Stimulated activated CD8-positive, alpha-beta memory T cell treated with anti-CD3 and anti-CD28 coated beads, Interleukin-12 subunit alpha, Interleukin-12 subunit beta, amount 100 ng/mL, for 1 hour (primary cell): ENCODE measurements around the gene RBMS1.
"Not testable (repeated sequence)": the region's sequence is repeated elsewhere in the genome, so short reads cannot be mapped to it uniquely, and the experiment has no call there.

Experiments
- DNase-seq: peaks from one replicate; pipeline ENCODE4 v3.0.0-alpha.2; 2020; ENCODE audit warnings: low read depth

Gene RBMS1

DNA sequence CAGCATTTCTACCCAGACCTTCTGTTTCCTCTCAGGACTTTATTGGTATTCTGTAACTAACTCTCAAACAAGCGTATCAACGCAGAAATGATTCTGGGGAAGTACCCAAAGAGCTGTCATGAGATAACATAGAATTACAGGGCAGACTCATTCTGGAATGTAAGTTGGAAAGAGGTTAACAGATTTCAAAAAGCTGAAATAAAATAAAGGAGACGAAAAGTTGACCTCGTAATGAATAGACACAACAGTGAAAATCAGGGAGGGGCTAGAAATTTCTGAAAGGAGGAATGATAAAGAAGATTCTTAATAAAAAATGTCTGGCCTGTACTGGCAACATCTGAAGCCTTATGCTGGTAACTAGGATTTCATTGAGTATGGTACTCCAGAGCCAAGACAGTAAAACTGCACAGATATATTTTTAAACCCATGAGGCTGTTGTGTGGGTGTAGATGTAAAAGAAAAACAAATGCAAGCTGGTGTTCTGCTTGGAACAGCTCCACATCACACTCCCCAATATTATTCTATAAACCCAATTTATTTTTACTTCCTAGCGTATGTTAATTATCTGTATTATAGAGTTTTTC, 23.9 kb downstream of the RBMS1 start:
- no peak for DNase-seq

DNA sequence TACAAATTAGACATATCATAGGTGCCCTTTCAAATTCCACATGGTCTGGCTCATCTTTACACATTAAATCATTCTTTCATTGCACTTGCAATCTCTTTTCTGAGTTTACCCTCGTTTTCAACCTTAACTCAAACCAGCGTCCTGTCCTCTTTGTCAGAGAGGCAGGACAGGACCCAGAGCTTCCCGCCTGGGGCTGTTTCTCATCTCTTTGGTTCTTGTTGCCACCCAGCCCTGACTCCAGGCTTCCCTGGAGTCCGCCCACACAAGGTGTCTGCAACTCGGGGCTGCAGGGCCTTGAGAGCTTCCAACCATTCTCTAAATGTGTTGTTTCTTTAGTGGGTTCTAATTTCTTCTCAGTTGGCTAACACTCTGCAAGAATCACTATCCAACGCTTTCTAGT, 24.4 kb downstream of the RBMS1 start:
- DNase-seq, result no peak

DNA sequence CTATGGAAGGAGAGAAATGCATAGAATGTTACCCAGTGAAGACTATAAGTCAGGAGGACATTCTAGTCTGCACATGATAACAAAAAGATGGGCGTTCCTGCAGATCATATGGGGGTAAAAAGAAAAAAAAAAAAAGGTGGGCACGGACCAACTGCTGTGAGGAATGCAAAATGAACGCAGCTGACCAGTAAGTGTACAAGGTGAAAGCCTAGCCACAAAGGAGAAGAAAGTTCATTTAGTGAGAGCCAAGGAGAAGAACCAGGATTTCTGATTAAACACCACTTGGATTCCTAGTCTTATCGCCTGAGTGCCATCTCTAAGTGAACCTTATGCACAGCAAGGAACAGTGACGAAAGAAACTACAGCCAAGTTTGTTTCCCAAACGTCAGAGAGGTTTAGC, 26.5 kb downstream of the RBMS1 start:
- DNase-seq, result no peak

DNA sequence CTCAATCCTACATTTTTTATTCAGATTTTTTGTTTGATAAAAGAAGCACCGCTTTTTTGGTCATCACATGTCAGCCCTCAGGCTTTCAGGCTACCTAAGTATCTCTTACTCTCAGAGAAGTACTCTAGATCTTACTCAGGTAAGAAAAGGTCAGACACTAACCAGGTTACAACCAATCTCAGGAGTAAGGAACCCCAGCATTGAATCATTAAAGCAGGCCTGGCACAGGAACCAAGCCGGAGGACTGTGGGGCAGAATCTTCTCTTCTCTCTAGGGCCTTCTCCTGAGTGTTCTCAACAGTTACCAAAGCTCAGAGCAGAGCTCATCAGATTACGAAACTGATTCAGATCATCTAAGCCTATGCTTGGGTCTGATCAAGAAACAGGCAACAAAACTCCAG, 28.2 kb downstream of the RBMS1 start:
- no peak for DNase-seq

DNA sequence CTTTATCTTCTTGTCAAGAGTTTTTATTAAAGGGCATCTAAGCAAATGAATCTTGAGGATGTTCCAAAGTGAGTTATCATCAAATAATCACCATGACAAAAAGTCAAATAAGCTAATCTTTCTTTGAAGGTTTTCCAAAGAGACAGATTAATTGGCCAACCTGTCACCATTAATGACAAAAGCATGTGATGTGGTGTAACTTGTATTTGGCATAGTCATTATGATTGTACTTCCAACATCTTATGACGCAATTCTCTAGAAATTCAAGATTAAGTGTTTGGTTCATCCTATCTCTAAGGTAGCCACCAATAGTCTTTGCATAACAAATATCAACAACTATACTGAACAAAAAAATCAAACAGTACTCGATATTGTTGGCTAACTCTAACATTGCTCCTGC, 28.6 kb downstream of the RBMS1 start:
- DNase-seq, result no peak

DNA sequence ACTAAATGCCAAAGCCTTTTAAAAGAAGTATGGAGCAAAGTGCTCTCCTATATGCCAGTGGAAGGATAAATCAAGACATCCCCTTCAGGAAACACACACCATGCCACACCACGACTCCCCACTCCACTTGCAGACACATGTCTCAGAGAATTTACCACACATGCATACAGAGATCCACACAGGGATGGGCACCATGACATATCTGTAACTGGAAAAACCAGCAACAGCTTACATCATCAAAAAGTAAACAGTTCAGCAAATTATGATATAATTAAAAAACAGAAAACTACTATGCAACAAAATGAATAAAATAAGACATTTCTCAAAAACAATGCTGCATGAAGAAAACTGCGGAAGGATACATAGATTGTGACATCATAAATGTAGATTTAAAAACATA, 29.6 kb downstream of the RBMS1 start:
- DNase-seq, result no peak

DNA sequence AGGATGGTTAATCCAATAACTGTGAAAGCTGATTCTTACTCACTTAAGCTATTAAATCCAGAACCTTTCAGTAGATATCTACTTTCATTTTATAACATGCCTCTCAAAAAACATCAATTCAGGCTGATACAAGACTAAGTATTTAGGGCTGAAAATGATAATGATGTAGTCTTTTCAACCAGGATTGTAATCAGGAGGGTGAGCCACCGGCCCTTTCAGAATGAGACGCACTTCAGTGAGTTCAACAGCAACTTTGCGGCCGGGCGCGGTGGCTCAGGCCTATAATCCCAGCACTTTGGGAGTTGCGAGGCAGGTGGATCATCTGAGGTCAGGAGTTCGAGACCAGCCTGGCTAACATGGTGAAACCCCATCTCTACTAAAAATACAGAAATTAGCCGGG, 30.4 kb downstream of the RBMS1 start:
- no peak for DNase-seq

DNA sequence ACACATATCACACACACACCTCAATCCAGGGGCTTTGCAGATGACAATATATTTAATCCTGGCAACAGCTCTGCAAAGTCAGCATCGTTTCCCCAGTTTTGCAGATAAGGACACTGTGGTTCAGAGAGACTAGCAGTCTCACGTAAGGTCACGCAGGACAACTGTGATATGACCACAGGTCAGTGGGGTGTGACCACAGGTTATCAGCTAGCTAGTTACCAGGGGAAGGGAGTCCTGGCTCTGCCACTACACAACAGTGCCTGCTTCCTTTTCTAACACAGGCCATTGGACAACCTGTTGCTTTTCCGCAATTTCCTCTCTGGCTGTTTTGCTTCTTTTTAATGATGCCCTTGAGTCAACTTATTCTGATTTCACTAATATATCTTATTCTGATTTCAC, 33.3 kb downstream of the RBMS1 start:
- no peak for DNase-seq

DNA sequence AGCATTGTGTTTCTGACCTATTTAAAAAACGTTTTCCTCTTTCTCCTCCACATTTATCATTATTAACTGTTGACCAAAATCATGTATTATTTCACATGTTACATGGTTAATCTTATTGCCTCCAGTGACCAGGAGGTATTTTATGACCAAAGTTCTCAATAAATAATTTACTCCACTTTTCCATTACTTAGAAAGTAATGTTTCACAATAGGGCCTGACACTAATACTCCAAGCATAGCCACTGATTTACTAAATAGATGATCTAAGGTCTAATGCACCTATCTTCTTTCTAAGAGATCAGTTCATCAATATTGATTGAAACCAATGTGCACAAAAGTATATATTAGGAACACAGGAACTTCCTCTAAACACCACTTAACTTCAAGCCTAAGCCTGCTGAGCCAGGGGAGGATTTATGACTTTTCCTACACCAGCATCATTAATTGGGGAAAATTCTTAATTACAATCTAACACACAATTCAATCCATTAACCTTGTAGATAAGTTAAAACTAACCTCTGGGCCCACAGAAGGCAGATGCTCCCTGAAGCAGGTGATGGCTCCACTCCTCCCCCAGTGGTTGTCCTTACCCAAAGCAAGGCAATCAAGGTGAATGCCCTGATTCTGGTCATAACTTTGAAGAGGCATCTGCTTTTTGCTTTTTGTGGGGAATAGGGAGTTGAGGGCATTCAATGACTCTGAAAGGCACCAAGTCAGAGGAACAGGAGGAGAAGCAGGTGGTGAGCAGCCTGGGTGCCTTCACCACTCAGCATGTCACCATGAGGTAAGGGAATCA, 33.9 kb downstream of the RBMS1 start:
- DNase-seq, result no peak

DNA sequence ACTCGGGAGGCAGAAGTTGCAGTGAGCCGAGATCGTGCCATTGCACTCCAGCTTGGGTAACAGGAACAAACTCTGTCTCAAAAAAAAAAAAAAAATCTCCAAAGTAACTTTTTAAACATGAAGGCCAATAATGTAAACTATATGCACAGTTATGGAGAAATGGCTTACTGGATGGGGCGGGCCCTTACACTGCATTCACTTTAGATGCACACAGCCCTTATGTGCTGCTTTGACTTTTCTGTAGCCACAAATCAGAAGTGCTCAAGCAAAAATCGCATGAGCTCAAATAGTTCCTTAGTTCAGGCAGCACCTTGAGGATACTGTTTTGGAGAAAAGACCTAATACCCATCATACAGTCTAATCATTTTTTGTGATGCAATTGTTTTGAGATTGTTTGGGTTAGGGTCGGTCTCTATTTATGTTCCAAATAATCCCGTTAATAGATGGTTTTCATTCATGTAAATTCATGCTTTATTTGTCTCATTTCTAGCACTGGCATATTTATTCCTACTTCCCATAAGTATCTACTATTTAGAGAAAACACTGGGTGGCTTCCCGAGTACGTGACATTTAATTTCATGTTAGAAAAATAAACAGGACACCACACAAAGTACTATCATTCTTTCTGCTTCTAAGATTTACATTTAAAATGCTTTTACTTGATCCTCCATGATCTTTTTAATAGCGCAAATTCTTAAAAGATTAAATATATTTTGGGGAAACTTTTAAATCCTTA, 34.7 kb downstream of the RBMS1 start:
- no peak for DNase-seq

DNA sequence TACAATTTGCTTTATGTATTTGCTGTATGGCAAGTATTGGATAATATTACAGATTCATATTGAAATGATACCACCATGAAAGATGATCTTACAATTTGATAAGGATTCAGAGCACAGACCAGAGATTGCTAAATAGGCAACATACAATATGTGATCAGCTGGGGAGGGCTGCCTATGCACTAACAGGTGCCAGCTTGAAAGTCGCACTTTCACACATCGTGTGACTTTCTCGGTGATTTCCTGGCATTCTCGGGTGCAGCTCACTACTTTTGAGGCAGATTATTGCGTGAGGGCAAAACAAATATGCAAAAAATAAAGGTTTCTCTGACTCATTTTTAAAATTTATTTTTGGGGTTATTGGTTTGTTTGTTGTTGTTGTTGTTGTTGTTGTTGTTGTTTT, 36.0 kb downstream of the RBMS1 start:
- no peak for DNase-seq

DNA sequence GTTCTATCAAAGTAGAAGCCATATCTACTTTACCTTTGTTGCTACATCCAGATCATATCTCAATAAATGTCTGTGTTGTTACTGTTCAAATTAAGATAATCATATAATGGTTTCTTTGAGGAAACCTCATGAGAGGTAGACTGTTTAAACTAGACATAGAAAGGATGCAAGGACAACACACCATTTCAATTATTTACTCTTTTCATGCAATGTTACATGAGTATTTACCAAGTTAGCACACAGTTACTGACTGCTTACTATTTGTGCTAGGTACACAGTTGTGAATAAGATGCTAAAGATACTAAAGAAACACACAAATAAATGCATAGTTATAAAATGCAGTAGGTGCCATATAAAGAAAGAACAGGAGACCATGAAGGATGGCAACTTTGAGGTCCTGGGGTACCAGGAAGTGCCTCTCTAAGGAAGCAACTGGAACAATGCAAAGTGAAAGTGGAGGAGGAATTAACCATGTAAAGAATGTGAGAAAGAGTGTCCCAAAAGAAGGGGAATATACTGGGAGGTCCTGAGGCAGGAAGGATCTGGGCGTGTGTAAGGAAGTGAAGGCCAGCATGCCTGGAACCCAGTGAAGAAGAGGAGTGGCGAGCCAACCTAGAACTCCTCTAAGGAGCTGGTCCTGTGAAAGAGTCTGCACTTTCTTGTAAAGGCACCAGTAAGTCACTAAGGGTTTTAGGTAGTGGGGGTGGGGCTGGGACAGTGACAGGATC, 39.4 kb downstream of the RBMS1 start:
- DNase-seq, result no peak

DNA sequence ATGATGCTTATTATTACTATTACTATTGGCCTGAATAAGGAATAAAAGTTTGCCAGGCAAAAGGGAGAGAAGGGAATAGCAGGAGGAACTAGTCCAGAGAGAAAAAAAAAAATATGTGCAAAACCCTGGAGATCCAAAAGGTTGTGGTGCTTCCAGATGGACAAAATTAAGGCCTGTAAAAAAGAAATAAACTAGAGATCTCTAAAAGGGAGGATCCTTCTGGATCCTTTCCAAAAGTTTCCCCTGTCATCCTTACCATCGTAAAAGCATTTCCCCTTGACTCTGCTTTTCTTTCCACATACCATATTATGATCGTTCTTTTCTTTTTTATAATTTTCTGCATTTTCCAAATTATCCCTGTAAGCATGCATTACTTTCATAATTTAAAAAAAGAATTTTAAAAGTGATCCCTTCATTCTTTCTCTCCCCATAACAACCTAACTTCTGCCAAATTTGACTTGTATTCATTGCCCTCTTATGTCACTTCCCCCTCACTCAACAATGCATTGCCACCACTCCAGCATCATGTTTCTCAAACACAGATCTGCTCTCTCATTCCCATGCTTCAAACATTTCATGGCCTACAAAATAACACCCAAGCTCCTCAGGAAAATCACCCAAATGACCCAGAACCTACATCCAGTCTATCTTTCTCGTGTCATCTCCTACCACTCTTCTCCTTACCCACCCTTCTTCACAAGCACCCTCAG, 40.3 kb downstream of the RBMS1 start:
- no peak for DNase-seq

DNA sequence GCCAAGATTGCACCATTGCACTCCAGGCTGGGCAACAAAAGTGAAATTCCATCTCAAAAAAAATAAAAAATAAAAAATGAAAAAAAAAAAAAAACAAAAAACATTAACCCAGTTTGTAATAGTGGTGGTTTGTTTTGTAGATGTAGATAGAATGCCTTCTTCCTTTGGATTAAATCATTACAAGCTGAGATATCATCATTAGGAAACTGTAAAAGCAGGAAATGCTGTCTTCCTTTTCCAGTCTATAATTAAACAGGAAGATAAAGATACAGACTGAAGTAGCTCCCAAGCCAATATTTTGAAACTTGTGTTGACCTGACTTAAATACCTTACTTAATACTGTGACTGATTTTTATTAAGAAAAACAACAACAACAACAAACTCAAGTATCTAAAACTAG, 43.1 kb downstream of the RBMS1 start:
- no peak for DNase-seq

DNA sequence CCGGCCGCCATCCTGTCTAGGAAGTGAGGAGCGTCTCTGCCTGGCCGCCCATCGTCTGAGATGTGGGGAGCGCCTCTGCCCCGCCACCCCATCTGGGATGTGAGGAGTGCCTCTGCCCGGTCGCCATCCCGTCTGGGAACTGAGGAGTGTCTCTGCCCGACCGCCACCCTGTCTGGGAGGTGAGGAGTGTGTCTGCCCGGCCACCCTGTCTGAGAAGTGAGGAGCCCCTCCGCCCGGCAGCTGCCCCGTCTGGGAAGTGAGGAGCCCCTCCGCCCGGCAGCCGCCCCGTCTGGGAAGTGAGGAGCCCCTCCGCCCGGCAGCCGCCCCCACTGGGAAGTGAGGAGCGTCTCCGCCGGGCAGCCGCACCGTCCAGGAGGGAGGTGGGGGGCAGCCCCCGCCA, 44.8 kb downstream of the RBMS1 start:
- DNase-seq, result not testable (repeated sequence)

DNA sequence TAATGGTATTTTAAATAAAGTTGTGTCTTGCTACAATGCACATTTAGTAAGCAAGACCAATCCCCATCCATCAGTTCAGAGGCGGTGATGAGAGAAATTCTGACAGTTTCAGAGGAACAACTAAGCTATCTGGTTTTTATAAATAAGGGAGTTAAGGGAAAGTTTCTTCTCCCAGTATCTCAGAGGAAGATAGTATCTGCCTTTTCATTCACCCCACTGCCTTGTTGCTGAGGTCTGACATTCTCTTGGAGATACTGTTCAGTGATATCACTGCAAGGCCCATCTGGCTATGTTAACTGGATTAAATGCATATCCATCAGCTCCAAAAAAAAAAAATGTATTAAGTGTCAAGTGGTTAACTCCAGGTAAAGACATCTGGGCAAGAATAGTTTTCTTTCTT, 47.9 kb downstream of the RBMS1 start:
- DNase-seq, result no peak

DNA sequence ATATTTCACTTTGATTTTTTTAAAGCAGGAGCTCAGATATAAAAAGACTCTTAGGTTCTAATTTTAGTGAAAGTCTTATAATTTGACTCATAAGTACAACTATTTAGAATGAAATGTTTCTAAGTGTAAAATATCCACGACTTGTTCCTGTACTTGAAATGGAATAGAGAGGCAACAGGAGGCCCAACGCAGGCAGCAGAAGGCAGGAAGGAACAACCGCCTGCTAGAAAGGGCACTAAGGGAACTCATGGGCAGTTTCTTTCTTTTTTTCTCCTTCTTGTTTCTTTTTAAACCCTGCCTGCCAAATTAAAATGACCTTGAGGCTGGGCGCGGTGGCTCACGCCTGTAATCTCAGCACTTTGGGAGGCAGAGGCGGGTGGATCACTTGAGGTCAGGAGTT, 51.0 kb downstream of the RBMS1 start:
- DNase-seq, result no peak

DNA sequence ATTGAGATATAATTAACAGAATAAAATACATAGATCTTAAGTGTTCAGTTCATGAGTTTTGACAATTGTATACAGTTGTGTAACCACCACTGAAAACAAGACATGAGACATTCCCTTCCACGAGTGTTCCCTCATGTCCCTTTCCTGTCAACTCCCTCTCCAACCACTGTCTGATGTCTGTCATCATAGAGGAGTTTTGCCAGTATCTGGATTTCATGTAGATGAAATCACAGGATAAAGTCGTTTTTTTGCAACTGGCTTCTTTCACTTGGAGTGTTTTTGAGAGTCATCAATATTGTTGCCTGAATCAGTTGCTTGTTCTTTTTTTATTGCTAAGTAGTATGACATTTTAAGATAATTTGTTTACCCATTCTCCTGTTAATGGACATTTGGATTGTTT, 52.7 kb downstream of the RBMS1 start:
- DNase-seq, result no peak

DNA sequence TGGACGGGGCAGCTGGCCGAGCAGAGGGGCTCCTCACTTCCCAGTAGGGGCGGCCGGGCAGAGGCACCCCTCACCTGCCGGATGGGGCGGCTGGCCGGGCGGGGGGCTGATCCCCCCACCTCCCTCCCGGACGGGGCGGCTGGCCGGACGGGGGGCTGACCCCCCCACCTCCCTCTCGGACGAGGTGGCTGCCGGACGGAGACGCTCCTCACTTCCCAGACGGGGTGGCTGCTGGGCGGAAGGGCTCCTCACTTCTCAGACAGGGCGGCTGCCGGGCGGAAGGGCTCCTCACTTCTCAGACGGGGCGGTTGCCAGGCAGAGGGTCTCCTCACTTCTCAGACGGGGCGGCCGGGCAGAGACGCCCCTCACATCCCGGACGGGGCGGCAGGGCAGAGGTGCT, 54.6 kb downstream of the RBMS1 start:
- not testable (repeated sequence) for DNase-seq

DNA sequence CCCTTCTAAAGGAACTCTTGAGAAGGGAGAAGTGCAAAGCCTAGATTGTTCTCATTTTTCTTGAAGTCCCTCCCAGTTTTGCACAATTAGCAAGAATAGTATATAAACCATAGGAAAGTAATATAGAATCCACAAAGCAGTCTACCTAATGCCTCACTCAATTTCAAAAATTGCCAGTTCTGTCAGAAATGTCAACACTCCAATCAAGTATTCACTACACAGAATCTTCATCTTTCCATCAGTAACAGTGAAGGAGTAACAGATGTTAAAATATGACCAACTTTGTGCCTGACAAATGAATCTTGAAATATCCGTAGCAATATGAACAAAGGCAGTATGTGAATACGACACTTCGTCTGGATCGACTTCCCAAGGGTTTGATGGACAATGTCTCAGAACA, 56.3 kb downstream of the RBMS1 start:
- DNase-seq, result no peak

DNA sequence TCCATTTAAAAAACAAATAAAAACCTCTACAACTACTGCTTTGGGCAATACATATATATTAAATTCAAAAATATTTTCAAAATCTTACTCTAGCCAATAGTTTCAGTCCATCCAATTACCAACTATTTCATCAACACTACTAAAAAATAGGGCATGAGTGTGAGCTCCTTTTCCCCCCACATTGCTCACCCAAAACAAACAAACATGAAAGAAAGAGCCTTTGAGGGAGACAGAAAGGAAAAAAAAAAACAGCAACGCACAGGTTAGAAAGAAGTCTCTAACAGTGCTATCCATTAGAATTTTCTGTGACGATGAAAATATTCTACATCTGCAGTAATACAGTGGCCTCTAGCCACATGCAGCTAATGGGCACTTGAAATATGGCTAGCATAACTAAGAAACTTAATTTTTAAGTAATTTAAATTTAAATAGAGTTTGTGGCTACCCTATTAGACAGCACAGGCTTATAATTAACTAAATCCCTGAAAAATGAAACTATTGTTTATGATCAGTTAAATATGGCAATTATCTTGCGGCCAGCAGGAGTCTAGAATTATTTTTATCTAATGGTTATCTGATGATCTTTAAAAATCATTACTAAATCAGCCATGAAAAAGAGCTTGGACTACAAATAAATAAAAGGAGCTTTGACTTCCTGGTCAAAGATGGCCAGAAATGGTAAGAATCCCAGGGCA, 59.2 kb downstream of the RBMS1 start:
- no peak for DNase-seq
